C4-2B (cell line): ENCODE measurements around the gene NEDD4.

Source experiments
- H3K27ac ChIP-seq: fragments of 450-650 bp; 2 replicates; pipeline ENCODE4 v1.5.1; 2017
- CTCF ChIP-seq: fragments of 450-650 bp; conservative IDR thresholded peaks from 2 replicates; pipeline ENCODE4 v1.5.1; 2017; ENCODE audit warnings: mild to moderate bottlenecking
- ZFX ChIP-seq: fragments of 450-650 bp; IDR thresholded peaks from 2 replicates; pipeline ENCODE4 v1.6.1; 2017

The NEDD4 gene

GRCh38 chr15:55778932-55779331 lies 214.5 kb downstream of the NEDD4 start:
- TF ChIP-seq CTCF (no peak), ZFX (no peak)

More at GRCh38 chr15:55778932-55779331, 214.5 kb downstream of the NEDD4 start:
- H3K27ac ChIP-seq = no peak overlapping the region
